ENCODE data around the gene MED15.

MED15 gene

GRCh38 chr22:20511578-20512229, 4.3 kb downstream of the MED15 start:
- DNase-seq, result no peak

GRCh38 chr22:20514658-20515406, 7.4 kb downstream of the MED15 start:
- no peak for DNase-seq

- no peak for DNase-seq
Observed at GRCh38 chr22:20516399-20516798, 9.0 kb downstream of the MED15 start.

- no peak for DNase-seq
Observed at GRCh38 chr22:20517422-20517821, 10.0 kb downstream of the MED15 start.

GRCh38 chr22:20517841-20518592, 10.6 kb downstream of the MED15 start:
- DNase-seq, result no peak

DNA sequence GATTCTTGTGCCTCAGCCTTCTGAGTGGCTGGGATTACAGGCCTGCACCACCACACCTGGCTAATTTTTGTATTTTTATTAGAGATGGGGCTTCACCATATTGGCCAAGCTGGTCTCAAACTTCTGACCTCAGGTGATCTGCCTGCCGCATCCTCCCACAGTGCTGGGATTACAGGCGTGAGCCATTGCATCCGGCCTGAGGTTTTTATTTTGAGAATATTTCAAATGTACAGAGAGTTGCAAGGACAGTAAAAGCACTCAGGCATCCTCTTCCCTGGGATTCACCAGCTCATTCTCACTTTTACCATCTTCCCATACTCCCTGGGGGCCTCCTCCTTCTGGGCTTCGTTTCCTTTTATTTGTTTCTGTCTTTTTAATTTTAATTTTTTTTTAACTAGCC, 12.1 kb downstream of the MED15 start:
- no peak for DNase-seq

- DNase-seq, result no peak
Observed at GRCh38 chr22:20520093-20520511, 12.7 kb downstream of the MED15 start.

DNA sequence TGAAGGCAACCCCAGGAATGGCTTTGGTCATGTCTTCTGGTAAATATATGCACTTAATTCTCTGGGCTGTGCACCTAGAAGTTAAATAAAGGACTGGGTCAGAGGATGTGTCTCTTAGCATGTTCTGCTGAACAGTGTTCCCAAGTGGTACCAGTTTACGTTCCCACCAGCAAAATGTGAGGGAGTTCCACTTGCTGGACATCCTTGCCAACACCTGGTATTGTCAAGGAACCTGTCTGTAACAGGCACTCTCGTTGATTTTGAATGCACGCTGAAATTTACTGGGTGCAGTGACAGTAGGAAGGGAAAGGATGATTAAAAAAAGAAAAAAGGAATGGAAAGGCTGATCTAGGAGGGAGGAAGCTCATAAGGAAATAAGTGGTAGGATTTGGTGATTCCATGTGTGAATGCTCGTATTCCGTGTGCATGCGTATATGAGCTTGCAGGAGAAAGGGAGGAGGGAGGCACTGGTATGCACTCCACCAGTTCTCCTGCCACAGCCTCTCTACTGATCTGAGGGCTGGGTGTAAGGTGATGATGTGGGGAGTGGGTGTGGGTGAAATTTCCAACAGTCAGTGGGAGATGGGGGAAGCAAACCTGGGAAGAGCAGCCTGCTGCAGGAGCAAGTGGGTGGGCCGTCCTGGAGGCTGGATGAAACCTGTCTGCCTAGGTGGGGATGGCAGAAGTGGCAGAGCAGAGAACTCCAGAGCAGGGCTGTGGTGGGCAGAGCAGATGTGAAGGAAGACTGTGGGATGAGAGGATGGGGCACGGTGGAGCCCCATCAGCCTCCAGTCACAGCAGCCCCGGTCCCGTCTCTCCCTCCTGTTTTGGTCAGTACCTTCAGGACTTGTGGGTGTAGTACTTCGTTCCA, 15.0 kb downstream of the MED15 start:
- no peak for DNase-seq

DNA sequence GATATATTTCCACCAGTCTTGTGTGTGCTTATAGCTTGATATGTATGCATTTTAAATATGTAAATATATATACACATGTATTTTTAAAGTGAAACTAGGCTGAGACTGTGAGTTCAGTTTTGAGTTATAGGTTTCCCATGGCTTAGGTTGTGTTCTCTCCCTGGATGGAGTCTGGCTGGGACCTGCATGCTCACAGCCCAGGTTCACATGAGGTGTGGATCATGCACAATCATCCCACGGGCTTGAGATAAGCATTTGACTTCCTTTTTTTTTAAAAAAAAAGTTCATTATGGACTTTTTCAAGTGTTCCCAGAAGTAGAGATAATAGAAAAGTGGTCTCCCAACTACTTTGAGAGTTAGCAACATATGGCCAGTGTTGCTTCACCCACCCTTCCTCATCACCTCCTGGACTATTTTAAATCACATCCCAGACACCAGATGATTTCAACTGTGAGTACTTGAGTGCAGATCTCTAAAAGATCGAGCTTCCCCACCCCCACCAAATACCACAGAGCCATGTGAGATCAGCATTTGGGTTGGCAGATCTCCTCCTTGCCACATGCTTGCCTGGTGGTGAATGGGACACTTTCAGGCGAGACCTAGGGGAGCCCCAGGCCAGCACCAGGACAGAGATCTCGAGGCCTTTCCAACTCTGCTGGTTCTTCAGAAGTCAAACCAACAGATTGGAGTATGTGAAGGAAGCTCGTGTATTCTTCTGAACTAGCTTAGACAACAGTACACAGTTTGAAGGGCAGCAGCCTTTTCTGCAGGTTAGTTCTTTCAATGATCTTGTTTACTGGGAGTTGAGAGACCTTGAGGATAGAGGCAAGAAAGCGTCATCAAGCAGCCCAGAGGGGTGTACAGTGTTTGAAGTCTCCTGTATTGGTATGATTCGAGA, 15.9 kb downstream of the MED15 start:
- no peak for DNase-seq

DNA sequence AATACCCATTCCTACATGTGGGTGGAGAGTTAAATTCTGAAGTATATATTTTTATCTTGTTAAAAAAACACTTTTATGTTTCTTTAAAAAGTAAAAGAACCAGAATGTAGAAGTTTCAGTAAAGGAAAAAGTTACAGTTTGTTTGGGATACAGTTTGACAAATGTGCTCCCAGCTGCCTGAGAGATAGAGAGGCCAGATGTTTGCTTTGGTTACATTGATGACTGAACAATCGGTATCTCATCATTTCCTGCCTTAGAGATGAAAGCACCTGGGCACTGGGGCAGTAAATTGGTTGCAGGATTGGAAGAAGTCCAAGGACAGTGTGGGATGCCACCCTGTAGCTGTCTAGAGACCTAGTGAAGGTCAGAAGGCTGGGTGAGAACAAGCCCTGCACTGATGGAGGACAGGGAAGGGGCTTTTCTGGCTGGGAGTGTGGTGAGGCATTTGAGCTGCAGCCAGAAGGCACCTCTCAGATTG, 16.6 kb downstream of the MED15 start:
- DNase-seq, result no peak

DNA sequence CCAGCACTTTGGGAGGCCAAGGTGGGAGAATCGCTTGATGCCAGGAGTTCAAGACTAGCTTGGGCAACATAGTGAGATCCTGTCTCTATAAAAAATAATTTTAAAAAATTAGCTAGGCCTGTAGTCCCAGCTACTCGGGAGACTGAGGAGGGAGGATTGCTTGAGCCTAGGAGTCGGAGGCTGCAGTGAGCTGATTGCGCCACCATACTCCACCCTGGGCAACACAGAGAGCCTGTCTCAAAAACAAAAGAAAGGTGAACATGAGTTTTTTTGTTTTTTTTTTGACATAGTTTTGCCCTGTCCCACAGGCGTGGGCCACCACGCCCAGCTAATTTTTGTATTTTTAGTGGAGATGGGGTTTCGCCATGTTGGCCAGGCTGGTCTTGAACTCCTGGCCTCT, 17.6 kb downstream of the MED15 start:
- no peak for DNase-seq

DNA sequence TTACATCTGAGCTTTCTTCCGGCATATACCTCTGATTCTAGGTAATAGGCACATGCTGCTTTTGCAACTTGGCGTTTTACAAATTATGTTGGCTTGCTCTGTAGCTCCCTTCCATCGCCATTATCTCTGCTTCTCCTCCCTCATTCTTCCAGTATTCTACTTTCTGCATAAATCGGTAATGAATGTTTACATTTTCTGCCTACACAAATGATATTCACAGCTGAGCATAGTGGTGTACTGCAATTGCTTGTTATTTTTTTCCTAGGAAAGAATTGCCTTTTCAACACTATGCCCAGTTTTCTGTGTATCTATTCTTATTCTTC, 18.9 kb downstream of the MED15 start:
- DNase-seq, result no peak

- DNase-seq, result no peak
Observed at GRCh38 chr22:20526628-20527355, 19.4 kb downstream of the MED15 start.

DNA sequence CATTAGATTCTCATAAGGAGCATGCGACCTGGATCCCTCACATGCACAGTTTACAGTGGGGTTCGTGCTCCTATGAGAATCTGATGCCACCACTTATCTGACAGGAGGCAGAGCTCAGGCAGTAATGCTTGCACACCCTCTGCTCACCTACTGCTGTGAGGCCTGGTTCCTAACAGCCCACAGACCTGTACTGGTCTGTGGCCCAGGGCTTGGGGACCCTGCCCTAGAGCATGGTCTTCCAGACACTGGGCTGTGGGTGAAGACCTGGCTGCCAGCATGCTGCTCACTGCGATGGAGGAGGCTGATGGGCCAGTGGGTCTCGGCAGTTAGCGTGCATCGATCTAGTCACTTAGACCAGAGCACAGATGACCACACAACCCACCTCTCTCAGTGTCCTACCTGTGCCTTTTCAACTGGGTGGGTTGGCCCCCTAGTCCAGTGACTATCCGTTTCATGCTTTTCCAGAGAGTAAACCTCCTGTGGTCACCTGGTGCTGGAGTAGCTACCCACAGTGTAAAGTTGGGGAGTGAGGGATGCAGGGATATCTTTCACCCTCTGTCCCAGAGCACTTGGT, 21.1 kb downstream of the MED15 start:
- DNase-seq, result no peak

- no peak for DNase-seq
Observed at GRCh38 chr22:20530368-20531153, 23.2 kb downstream of the MED15 start.

GRCh38 chr22:20531154-20531403, 23.7 kb downstream of the MED15 start:
- DNase-seq, result no peak

- no peak for DNase-seq
Observed at GRCh38 chr22:20531404-20532201, 24.2 kb downstream of the MED15 start.

GRCh38 chr22:20532256-20532993, 25.0 kb downstream of the MED15 start:
- no peak for DNase-seq

All from activated CD4-positive, CD25-positive, alpha-beta regulatory T cell (primary cell).